Middle frontal gyrus (tissue), 1 donor: ENCODE data around the gene RNF5.
"Not testable (repeated sequence)": the region's sequence is repeated elsewhere in the genome, so short reads cannot be mapped to it uniquely, and the experiment has no call there.

Source experiments
- DNase-seq: peaks from one replicate; pipeline ENCODE4 v3.0.0-alpha.2; 2015; ENCODE audit warnings: low spot score; ENCODE audit errors: extremely low spot score

RNF5 gene

GRCh38 chr6:32204268-32204715, 26.1 kb downstream of the RNF5 start:
- DNase-seq, result no peak

GRCh38 chr6:32208996-32209395, 30.8 kb downstream of the RNF5 start:
- no peak for DNase-seq

- DNase-seq, result no peak
These were observed 32.0 kb downstream of the RNF5 start for GRCh38 chr6:32210191-32210601.

GRCh38 chr6:32211432-32211831, 33.2 kb downstream of the RNF5 start:
- not testable (repeated sequence) for DNase-seq

- DNase-seq, result no peak
These were observed 34.0 kb downstream of the RNF5 start for GRCh38 chr6:32212076-32212760.

GRCh38 chr6:32213649-32214048, 35.4 kb downstream of the RNF5 start:
- DNase-seq, result no peak

- DNase-seq, result no peak
These were observed 35.9 kb downstream of the RNF5 start for GRCh38 chr6:32214126-32214525.

GRCh38 chr6:32215617-32216016, 37.4 kb downstream of the RNF5 start:
- no peak for DNase-seq

GRCh38 chr6:32216285-32216684, 38.1 kb downstream of the RNF5 start:
- DNase-seq, result no peak

GRCh38 chr6:32216998-32217397, 38.8 kb downstream of the RNF5 start:
- no peak for DNase-seq

GRCh38 chr6:32218167-32218566, 40.0 kb downstream of the RNF5 start:
- DNase-seq, result no peak

- DNase-seq, result no peak
These were observed 41.8 kb downstream of the RNF5 start for GRCh38 chr6:32220021-32220420.

- no peak for DNase-seq
These were observed 44.4 kb downstream of the RNF5 start for GRCh38 chr6:32222333-32223230.

- no peak for DNase-seq
These were observed 45.3 kb downstream of the RNF5 start, which contains the start of gene NOTCH4 for GRCh38 chr6:32223258-32224235. Gene NOTCH4 (minus strand): TSS chr6:32224067. CDS start chr6:32223928, 139 bp downstream.

- no peak for DNase-seq
These were observed 46.5 kb downstream of the RNF5 start for GRCh38 chr6:32224696-32225095.

- DNase-seq, result no peak
These were observed 48.2 kb downstream of the RNF5 start for GRCh38 chr6:32226434-32226833.
